Epithelial cell of esophagus (primary cell): ENCODE results near the gene GCK.

Source experiments
- DNase-seq: peaks from one replicate; pipeline ENCODE4 v3.0.0; 2010; ENCODE audit warnings: low read depth
- H3K4me3 ChIP-seq: 2 replicates; pipeline ENCODE4 v1.5.1; 2011; ENCODE audit warnings: mild to moderate bottlenecking, low read length, control low read depth
- TF ChIP-seq, protein P1 (sequence below): IDR thresholded peaks from 2 replicates; pipeline ENCODE4 v1.5.1; 2011; ENCODE audit warnings: low read depth, mild to moderate bottlenecking, low read length, control low read depth, inconsistent platforms; ENCODE audit not compliant: insufficient read depth; ENCODE audit errors: missing control alignments

GCK gene

DNA sequence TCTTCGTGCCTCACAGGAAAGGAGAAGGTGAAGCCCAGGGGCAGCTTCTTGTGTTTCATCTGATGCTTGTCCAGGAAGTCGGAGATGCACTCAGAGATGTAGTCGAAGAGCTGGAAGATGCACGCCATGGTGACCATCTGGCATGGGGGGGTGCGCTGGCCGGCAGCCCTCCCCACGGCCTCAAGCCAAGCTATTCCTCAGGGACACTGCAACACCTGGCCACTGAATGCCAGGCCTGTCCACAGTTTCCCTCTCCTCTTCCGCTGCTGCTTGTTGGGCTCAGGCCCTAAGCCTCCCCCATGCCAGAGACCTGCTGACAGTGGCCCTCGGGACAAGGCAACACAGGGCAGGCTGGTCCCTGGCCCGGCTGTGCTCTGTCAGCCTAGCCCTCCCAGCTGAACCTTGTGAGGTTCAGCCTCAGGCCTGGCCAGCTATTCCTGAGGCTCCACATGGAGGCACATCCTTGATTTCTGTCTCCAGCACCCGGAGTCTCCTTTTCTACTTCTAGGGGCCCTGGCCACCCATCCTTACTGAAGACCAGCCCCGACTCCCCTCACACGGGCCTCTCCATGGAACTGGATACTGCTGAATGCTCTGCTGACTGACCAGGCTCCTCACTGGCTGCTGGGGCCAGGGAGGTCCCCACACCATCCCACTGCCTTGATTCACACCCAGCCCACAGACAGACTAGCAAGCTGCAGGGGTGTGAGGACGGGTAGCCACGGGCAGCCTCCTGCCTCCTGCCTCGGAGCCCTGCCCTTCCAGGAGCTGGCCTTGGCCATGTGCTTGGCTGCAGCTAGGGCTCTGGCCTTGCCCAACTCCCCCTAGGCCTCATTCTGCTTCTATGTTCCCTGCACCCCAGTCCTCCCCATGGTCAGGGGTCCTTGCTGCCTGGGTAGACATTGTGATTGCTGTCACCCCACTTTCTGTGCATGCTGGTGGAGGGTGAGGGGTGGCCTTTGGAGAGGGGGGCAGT lies 38.0 kb downstream of the GCK start:
- TF ChIP-seq, protein P1, sequence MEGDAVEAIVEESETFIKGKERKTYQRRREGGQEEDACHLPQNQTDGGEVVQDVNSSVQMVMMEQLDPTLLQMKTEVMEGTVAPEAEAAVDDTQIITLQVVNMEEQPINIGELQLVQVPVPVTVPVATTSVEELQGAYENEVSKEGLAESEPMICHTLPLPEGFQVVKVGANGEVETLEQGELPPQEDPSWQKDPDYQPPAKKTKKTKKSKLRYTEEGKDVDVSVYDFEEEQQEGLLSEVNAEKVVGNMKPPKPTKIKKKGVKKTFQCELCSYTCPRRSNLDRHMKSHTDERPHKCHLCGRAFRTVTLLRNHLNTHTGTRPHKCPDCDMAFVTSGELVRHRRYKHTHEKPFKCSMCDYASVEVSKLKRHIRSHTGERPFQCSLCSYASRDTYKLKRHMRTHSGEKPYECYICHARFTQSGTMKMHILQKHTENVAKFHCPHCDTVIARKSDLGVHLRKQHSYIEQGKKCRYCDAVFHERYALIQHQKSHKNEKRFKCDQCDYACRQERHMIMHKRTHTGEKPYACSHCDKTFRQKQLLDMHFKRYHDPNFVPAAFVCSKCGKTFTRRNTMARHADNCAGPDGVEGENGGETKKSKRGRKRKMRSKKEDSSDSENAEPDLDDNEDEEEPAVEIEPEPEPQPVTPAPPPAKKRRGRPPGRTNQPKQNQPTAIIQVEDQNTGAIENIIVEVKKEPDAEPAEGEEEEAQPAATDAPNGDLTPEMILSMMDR = no peak
- DNase-seq = no peak
- no peak overlapping the region for H3K4me3 ChIP-seq

DNA sequence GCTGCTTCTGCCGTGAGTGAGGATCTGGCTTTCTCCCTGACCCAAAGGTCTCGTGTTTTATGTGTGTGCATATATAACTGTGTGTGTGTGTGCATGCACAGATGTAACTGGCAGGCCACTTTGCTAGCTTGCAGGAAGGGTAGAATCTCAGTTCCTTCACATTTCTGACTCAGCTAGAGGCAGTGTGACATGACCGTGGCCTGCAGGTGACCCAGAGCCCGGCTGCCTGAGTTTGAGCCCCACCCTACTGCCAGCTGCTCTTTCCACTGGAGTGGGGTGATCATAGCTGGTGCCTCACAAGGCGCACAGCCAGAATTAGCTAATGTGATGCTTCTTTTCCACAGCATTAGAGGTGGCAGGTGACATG lies 38.8 kb downstream of the GCK start:
- DNase-seq = no peak
- no peak overlapping the region for H3K4me3 ChIP-seq
- TF ChIP-seq, protein P1 = no peak

DNA sequence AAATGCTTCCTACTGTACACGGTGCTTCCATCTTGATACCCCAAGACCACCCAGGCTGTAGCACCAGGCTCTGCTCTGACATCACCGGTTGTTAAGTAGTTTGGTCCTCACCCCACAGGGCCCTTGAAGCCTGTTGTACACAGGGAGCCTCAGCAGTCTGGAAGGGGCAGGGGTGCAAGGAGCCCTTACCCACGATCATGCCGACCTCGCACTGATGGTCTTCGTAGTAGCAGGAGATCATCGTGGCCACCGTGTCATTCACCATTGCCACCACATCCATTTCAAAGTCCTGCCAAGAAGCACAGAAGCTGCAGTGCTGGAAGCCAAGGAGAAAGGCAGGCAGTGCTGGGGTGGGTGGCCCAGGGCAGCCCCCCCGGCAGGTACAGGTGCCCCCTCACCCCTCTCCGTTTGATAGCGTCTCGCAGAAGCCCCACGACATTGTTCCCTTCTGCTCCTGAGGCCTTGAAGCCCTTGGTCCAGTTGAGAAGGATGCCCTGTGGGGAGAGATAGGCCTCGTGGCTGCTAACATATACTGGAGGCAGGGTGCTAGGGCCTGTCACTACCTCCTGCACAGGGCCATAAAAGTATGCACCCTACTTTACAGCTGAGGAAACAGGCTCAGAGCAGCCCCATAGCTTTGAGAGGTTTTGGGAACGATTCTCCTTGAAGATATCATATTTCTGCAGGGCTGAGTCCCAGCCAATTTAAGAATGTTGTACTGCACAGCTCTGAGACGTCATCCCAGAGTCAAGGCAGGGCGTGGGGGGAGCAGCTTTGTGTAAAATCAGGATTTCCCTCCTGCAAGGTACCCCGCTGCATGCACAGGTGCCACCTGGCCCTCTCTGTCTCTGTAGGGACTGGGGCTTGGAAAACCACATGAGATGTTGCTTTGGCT lies 39.4 kb downstream of the GCK start:
- H3K4me3 ChIP-seq = no peak overlapping the region
- TF ChIP-seq, protein P1 = no peak

DNA sequence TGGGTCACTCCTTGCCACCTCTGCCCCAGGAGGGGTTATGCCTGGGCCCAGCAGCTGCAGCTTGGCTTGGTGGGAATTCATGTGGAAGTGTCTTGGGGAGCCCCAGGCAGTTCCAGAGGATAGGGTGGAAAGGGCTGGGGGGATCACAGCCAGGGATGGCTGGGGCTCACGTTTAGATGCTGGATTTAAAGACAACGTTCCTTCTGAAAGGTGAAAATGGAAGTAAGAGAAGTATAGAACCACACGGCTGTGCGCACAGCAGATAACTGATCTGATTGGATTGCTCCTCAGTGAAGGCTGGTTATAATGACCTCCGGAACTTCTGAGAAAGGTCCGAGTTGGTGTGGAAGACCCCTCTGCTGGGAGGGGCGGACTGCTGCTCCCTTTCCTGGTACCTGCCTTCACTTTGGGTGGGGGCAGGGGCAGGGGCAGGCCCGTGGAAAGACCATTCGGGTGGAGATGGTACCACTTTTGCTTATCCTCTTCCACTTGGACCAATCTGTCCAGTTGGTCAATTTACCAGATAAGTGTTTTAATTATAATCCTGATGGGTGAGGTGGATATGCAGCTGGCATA lies 40.2 kb downstream of the GCK start:
- TF ChIP-seq, protein P1 = no peak
- H3K4me3 ChIP-seq = no peak overlapping the region
- DNase-seq = no peak

More for the DNA sequence above, 39.4 kb downstream of the GCK start:
- no peak for DNase-seq

DNA sequence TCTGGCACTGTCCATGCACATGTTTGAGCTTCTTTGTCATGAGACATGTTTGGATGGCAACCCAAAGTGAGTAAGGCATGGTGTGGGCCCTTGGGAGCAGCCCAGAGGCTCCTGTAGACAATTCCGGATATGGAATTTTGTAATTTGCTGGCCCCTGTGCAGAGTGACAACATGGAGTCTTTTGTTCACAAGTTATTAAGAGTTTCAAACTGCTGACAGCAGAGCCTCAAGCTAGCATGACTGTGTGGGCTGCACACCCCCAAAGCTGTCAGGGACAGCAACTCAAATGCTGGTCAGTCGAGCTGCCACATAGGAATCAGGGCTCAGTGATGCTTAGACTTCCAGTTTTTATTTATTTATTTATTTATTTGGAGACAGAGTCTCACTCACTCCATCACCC lies 41.1 kb downstream of the GCK start:
- DNase-seq = no peak
- no peak overlapping the region for H3K4me3 ChIP-seq
- TF ChIP-seq, protein P1 = no peak

DNA sequence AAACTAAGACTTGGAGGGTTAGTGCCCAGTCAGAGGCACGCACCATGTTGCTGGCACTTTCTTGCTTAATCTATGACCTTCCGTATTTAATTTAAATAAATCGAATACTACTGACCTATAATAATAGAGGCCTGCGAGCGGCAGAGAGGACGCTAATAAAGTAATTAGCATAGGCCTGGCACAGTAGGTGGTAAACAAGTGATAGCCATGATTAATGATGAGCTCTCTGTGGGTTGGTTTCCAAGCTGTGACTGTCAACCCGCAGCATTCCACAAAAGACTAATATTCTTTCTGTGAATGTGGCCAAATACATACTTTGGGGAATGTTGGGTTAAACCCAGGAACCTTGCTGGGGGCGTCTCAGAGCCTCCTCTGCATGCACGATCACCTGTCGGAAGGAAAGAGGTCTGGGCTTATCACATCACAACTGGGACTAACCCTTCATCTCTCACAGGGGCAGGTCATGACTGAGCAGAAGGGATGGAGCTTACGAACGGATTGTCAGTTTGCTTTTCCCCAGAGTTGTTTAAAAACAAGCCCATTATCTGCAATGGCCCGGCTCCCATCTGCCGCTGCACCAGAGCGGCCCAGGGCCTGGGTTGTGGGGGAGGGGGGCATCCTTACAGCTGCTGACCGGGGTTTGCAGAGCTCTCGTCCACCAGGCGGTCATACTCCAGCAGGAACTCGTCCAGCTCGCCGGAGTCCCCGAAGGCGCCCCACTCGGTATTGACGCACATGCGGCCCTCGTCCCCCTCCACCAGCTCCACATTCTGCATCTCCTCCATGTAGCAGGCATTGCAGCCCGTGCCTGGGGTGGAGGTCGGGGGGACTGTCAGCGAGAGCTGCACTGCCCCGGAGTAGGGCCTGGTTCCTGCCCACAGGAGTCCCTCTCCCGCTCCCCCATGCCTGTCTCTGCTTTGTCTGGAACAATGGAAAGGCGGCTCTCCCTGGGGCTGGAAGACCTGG lies 41.9 kb downstream of the GCK start:
- H3K4me3 ChIP-seq = no peak overlapping the region
- no peak for DNase-seq
- TF ChIP-seq, protein P1 = no peak
